GM18517 (cell line): Measurements from ENCODE around the gene RAI1.
"Not testable (repeated sequence)": the region's sequence is repeated elsewhere in the genome, so short reads cannot be mapped to it uniquely, and the experiment has no call there.

ENCODE experiments used
- ATAC-seq: cut with Tn5 transposase; IDR thresholded peaks from one replicate; pipeline ENCODE4 v1.9.1; 2021; ENCODE audit warnings: mild to moderate bottlenecking, moderate library complexity; ENCODE audit not compliant: unreplicated experiment

The RAI1 gene

DNA sequence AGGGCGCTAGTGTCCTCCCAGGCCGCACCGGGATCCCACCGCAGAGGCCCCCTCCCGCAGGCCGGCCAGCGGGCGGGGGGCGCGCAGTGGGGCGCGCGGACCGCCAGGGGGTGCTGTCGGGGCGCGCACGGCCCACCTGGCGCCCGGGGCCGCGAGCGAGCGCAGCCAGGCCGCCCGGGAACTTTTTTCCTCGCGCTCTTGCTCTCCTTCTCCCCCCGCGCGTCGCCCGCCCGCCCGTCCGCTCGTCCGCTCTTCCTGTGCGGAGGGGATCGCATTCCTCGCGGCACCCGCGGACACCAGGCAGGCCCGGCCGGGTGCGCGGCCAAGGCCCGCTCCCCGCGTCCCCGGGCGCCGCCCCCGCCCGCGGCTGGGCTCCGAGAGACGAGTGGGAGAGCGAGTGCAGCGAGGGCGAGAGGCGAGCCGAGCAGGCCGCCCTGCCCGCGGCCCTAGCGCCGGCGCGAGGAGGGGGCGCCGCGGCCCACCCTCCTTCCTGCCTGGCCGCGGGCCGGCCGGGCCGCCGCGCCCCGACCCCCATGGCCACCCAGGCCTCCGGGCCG lies at the start of gene RAI1:
TSS of gene RAI1 (plus strand) at position 272 of the 557 bp plus-strand sequence. CDS start 111,491 bp downstream, outside the sequence.
- peak; percentile 44 for ATAC-seq

- not testable (repeated sequence) for ATAC-seq
Observed at GRCh38 chr17:17632690-17633089, 48.6 kb upstream of the RAI1 start.

GRCh38 chr17:17633310-17633709 lies 47.9 kb upstream of the RAI1 start:
- ATAC-seq, result no peak

DNA sequence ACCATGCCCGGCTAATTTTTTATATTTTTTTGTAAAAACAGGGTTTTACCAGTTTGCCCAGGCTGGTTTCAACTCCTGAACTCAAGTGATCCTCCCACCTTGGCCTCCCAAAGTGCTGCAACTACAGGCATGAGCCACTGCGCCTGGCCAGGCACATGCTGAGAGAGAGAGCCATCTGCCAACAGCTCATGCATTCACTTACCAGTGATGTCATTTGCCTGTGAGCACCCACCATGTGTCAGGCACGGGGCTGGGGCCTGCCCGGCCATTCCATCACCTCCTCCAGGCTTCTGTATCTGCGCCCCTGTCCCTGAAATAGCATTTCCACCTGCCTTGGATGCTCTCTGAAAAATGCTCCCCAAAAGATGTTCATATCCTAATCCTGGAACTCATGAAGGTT lies 46.1 kb upstream of the RAI1 start:
- ATAC-seq, result no peak

DNA sequence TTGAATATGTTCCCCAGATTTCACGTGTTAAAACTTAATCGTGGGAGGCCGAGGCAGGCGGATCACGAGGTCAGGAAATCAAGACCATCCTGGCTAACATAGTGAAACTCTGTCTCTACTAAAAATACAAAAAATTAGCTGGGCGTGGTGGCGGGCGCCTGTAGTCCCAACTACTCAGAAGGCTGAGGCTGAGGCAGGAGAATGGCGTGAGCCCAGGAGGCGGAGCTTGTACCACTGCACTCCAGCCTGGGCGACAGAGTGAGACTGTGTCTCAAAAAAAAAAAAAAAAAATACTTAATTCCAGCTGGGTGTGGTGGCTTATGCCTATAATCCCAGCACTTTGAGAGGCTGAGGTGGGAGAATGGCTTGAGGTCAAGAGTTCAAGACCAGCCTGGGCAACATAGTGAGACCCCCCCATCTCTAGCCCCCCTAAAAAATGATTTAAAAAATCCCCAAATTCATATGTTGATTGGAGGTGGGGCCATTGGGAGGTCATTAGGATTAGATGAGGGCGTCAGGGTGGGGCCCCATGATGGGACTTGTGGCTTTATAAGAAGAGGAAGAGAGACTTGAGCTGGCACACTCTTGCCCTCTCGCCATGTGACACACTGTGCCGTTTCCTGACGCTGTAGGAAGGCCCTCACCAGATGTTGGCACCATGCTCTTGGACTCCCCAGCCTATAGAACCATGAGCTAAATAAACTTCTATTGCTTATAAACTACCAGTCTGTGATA lies 45.6 kb upstream of the RAI1 start:
- ATAC-seq, result not testable (repeated sequence)

GRCh38 chr17:17636272-17636885 lies 44.9 kb upstream of the RAI1 start:
- ATAC-seq, result no peak

GRCh38 chr17:17638467-17638866 lies 42.8 kb upstream of the RAI1 start:
- ATAC-seq, result no peak

GRCh38 chr17:17639661-17640270 lies 41.5 kb upstream of the RAI1 start:
- ATAC-seq, result not testable (repeated sequence)

DNA sequence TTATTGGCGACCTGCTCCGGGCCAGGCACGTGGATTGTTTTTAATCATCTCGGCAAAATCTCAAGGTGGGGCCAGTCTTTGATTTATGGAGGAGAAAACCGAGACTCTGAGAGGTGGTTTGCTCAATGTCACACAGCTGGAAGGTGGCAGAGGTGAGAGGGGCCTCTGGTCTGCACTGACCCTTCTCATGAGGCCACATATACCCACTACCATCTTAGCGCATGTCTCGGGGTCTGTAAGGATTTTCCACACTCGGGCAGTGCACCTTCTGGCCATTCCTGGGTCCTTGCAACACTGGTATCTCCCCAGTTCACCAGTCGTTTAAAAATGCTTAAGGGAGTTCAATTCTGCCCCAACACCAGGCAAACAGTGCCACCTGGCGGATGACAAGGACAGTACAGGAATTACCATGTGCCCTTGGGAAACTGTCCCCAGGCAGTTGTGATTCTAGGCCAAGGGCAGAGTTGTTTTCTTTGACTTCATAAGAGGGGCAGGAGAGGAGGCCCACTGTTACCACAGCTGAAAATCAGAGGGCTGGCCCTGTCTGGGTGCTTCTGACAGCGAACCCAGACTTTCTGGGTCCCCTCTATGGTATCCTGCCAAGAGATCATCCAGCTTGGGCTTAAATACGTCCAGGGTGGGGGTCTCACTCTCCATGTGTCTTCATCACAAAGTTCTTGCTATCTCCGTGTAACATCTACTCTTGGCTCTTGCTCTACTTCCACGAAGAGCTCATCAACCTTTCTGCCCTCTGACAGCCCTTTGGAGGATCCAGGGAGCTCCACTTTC lies 39.4 kb upstream of the RAI1 start:
- ATAC-seq, result no peak

DNA sequence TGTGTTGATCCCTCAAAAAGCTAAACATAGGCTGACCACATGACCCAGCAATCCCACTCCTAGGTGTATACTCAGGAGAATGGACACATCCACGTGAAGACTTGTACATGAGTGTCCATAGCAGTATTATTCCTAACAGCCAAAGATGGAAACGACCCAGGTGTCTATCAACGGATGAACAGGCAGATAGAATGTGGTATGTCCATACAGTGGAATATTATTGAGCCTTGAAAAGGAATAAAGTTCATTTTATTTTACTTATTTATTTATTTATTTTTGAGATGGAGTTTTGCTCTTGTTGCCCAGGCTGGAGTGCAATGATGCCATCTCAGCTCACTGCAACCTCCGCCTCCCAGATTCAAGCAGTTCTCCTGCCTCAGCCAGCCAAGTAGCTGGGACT lies 36.1 kb upstream of the RAI1 start:
- not testable (repeated sequence) for ATAC-seq

DNA sequence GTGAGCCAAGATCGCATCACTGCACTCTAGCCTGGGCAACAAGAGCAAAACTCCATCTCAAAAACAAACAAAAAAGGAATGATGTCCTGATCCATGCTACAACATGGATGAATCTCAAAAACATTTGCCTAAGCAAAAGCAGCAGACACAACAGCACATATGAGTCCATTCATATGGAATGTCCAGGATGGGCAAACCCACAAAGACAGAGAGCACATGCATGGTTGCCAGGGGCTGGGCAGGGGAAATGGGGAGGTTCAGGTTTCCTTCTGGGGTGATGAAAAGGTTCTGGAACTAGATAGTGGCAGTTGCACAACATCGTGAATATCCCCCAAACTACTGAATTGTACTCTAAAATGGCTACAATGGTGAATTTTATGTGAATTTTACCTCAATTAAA lies 35.3 kb upstream of the RAI1 start:
- ATAC-seq, result no peak

DNA sequence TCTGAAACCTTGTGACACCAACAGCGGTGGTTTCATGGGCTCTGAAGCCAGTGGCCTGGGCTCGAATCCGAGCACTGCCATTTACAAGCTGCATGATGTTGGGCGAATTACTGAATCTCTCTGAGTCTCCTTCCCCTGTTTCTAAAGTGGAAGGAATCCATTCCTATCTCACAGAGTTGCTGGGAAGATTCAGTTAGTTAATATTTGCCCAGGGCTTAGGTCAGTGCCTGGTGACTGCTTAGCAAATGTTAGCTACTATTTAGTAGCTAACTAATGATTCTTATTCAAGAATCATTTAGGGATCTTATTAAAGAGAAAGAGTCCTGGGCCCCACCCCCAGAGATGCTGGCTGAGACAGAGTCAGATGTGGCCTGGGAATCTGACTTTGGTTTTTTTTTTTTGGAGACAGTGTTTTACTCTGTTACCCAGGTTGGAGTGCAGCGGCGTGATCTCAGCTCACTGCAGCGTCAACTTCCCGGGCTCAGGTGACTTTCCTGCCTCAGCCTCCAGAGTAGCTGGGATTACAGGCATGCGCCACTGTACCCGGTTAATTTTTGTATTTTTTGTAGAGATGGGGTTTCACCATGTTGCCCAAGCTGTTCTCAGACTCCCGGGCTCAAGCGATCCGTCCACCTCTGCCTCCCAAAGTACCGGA lies 33.6 kb upstream of the RAI1 start:
- ATAC-seq, result no peak

DNA sequence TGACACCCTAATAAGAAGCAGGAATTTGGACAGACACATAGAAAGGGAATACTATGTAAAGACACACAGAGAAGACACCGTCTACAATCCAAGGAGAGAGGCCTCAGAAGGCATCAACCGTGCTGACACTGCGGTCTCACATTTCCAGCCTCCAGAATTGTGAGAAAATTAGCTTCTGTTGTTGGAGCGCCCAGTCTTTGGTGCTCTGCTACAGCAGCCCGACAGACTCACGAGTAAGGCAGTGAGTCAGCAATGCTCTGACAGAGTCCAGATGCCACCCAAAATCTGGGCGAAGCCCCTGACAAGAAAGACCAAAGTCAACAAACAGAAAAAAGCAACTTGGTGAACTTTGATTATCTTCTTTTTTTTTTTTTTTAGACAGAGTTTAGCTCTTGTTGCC lies 32.5 kb upstream of the RAI1 start:
- ATAC-seq, result no peak

DNA sequence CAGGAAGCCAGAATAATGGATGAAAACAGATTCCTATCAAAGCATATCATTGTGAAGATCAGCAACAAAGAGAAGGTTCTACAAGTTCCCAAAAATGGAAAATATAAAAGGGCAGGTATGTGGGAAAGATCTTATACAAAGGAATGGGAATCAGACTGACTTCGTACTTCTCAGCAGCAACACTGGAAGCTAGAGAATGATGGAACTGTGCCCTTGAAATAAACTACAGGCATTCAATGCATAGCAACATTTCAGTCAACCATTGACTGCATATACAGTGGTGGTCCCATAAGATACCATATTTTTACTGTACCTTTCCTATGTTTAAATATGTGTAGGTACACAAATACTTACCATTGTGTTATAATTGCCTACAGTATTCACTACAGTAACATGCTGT lies 30.3 kb upstream of the RAI1 start:
- ATAC-seq, result no peak

GRCh38 chr17:17653343-17653742 lies 27.9 kb upstream of the RAI1 start:
- ATAC-seq, result no peak

DNA sequence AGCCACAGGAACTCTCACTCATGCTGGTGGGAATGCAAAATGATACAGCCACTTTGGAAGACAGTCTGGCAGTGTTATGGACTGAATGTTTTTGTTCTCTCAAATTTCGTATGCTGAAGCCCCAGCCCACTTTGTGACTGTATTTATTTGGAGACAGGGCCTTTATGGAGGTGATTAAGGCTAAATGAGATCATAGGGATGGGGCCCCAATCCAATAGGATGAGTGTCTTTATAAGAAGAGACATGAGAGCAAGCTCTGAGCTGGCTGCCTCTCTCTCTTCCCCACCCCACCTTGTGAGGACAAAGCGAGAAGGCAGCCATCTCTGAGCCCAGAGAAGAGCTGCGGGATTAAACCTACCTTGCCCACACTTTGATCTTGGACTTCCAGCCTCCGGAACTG lies 21.9 kb upstream of the RAI1 start:
- ATAC-seq, result no peak

DNA sequence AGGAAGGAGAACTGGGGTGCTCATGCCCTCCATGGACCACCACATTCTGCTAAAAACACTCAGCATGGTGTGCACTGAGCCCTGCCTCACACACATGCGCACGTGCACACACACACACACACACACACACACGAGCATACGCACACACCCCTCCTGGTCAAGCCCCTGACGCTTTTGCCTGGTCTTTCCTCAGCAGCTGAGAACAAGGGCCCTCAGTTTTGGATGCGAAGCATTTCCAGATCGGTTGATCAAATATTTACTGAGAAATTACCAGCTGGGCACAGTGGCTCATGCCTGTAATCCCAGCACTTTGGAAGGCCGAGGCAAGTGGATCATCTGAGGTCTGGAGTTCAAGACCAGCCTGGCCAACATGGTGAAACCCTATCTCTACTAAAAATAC lies 20.1 kb upstream of the RAI1 start:
- ATAC-seq, result no peak

- ATAC-seq, result no peak
Observed at GRCh38 chr17:17661834-17662385, 19.3 kb upstream of the RAI1 start.

DNA sequence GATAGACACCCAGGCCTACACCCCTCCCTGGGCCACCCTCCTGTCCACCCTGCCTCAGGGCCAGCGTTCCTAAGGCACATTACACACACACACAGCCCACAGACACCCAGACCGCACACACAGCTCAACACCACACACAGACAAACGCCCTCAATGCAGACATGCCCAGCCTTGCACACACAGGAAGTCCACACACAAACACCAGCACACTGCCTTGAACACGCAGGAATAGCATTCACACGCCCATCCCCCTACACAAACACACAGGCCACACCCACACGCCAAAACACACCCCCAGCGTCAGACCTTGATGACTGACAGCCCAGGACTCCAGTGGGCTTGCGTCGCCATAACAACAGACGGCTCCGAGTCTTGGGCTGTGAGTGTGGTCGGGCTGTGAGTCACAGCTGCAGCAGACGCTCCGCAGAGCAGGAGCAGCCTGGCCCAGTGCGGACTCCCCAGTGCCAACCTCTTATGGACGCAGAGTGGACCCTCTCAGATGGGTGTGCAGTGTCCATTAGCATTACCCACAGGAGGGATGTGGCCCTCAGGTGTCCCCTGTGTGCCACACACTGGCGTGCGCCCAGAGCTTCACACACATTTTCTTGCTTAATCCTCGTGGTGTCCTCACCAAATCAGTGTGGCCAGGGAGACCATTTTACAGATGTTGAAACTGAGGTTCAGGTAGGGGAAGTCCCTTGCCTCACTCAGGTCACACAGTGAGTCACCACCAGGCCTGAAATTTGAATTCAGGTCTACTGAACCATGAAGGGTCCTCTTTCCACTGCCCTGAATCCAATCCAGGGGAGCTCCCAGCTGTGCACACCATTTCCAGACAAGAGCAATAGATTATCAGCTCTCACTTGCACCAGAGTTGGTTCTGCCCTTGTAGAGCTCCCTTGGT lies 17.8 kb upstream of the RAI1 start:
- peak; percentile 78 for ATAC-seq
